ENCODE data around the gene RUNX3. TPM values are rescaled to one million over a fixed set of nuclear protein-coding genes. Genes with fewer than 3 reads are reported as not detected.

The RUNX3 gene
- polyA plus RNA-seq, 1 donor (not counting 4 experiments of a cell fraction or from before 2014, with no cell fraction given) = not detected

DNA sequence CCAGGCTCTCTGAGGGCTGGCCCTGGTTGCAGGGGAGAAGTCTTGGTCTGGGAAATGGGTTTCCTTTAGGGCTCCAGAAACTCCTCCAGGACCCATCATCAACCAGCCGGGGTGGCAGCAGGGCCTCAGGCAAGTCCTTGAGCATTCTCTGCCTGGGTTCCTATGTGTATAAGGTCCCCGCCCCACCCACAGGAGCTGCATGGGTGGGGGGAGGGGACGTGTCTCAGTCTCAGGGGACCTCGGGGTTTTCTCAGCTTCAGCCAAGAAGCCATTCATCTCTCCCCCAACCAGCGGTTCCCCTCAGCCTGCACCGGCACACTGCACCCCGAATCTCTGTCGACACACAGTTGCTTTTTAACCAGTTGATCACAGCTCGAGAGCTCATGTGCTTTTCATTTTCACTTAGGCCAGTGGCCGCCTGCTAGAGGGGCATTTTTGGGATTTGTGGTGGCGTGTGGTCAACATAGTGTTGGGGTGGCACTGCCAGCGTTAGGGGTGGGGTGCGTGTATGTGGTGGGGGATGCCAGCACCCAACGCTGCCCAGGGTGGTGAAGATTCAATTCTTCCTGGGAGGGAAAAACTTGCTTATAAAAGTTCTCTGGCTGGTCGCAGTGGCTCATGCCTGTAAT, 6.5 kb downstream of the RUNX3 start:
- no peaks in the 10 kb centered on the region for H3K79me2 ChIP-seq (ENCODE audit: control insufficient read depth, insufficient read depth, low read length)
- DNase-seq (ENCODE audit: low read depth, low spot score) (no peak), FAIRE-seq (no peak)
- H4K20me1 ChIP-seq (ENCODE audit: control insufficient read depth, extremely low read depth, insufficient read depth, low read length) = no peaks in the 10 kb centered on the region
- dilution Hi-C loops (cut with MboI; ENCODE audit: extremely low pct_ligation_motif_present, low sequenced_read_pairs) = loop anchor here (10.0 kb wide), 1 partner anchor 61 kb away; no protein-coding TSS in a partner anchor
- peaks cover 74% of the 10 kb centered on the region for H3K27me3 ChIP-seq (ENCODE audit: control insufficient read depth, extremely low read depth, insufficient read depth, low read length)
- H3K9me3 ChIP-seq (ENCODE audit: control insufficient read depth, low read depth, low read length) = no peaks in the 10 kb centered on the region
- no peaks in the 10 kb centered on the region for H3K4me1 ChIP-seq (ENCODE audit: control insufficient read depth, extremely low read depth, insufficient read depth, low read length)
- H2AFZ ChIP-seq (ENCODE audit: control insufficient read depth, low read length) = no peak overlapping the region
- TF ChIP-seq EZH2 (IDR thresholded peaks at IDR 0.05; ENCODE audit: low read length) = no peak
- TF ChIP-seq, protein P1, sequence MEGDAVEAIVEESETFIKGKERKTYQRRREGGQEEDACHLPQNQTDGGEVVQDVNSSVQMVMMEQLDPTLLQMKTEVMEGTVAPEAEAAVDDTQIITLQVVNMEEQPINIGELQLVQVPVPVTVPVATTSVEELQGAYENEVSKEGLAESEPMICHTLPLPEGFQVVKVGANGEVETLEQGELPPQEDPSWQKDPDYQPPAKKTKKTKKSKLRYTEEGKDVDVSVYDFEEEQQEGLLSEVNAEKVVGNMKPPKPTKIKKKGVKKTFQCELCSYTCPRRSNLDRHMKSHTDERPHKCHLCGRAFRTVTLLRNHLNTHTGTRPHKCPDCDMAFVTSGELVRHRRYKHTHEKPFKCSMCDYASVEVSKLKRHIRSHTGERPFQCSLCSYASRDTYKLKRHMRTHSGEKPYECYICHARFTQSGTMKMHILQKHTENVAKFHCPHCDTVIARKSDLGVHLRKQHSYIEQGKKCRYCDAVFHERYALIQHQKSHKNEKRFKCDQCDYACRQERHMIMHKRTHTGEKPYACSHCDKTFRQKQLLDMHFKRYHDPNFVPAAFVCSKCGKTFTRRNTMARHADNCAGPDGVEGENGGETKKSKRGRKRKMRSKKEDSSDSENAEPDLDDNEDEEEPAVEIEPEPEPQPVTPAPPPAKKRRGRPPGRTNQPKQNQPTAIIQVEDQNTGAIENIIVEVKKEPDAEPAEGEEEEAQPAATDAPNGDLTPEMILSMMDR (optimal IDR thresholded peaks at IDR 0.05 in 1 of 3, IDR thresholded peaks at IDR 0.05 in 1 of 3, conservative IDR thresholded peaks at IDR 0.05 in 1 of 3; ENCODE audit: extremely low read depth in 1 of 3, insufficient read depth in 2 of 3, low read length in 3 of 3) = no peak
- no peak overlapping the region for H3K4me3 ChIP-seq (ENCODE audit: control insufficient read depth in 2 of 3, extremely low read depth in 1 of 3, insufficient read depth in 2 of 3, low read depth in 1 of 3, low read length in 3 of 3)
- H3K4me2 ChIP-seq (ENCODE audit: control insufficient read depth, extremely low read depth, insufficient read depth, low read depth, low read length) = no peak overlapping the region
- no peaks in the 10 kb centered on the region for H3K9me1 ChIP-seq (ENCODE audit: control insufficient read depth, extremely low read depth, insufficient read depth, low read length)
- no peak overlapping the region for H3K27ac ChIP-seq (ENCODE audit: control insufficient read depth, insufficient read depth, low read length)
- H3K36me3 ChIP-seq (ENCODE audit: control insufficient read depth in 2 of 2, extremely low read depth in 1 of 2, insufficient read depth in 2 of 2, low read length in 2 of 2) = no peaks in the 10 kb centered on the region
- H3K9ac ChIP-seq (ENCODE audit: control insufficient read depth, extremely low read depth, insufficient read depth, low read length) = no peak overlapping the region

DNA sequence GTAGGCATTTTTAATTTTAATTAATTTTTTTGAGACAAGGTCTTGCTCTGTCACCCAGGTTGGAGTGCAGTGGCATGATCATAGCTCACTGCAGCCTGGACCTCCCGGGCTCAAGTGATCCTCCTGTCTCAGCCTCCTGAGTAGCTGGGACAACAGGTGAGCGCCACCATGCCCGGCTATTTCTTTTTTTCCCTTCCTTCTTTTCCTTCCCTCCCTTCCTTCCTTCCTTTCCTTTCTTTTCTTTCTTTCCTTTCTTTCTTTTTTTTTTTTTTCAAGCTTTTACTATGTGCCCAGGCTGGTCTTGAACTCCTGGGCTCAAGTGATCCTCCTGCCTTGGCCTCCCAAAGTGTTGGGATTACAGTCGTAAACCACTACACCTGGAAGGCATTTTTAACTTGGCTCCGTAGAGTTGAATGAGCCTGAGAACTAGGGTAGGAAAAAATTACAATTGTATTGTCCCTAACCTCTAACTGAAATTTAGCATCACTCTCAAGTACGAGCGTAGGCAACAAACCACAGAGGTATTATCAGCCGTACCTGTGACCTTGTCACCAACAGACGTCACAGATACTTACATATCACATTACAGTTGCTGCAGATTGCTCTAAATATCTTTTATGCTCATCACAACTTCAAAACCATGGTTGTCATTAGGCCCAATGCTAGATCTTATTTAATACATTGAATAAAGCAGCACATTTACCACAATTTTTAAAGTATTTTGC, 8.0 kb downstream of the RUNX3 start:
- Histone ChIP-seq H3K27ac (ENCODE audit: control insufficient read depth, insufficient read depth, low read length) (no peak overlapping the region), H2AFZ (ENCODE audit: control insufficient read depth, low read length) (no peak overlapping the region), H3K27me3 (ENCODE audit: control insufficient read depth, extremely low read depth, insufficient read depth, low read length) (peaks cover 59% of the 10 kb centered on the region), H3K4me3 (ENCODE audit: control insufficient read depth in 2 of 3, extremely low read depth in 1 of 3, insufficient read depth in 2 of 3, low read depth in 1 of 3, low read length in 3 of 3) (no peak overlapping the region), H3K79me2 (ENCODE audit: control insufficient read depth, insufficient read depth, low read length) (no peaks in the 10 kb centered on the region), H3K9me1 (ENCODE audit: control insufficient read depth, extremely low read depth, insufficient read depth, low read length) (no peaks in the 10 kb centered on the region), H3K9me3 (ENCODE audit: control insufficient read depth, low read depth, low read length) (no peaks in the 10 kb centered on the region), H3K4me1 (ENCODE audit: control insufficient read depth, extremely low read depth, insufficient read depth, low read length) (no peaks in the 10 kb centered on the region), H3K9ac (ENCODE audit: control insufficient read depth, extremely low read depth, insufficient read depth, low read length) (no peak overlapping the region), H3K36me3 (ENCODE audit: control insufficient read depth in 2 of 2, extremely low read depth in 1 of 2, insufficient read depth in 2 of 2, low read length in 2 of 2) (no peaks in the 10 kb centered on the region), H3K4me2 (ENCODE audit: control insufficient read depth, extremely low read depth, insufficient read depth, low read depth, low read length) (no peak overlapping the region), H4K20me1 (ENCODE audit: control insufficient read depth, extremely low read depth, insufficient read depth, low read length) (no peaks in the 10 kb centered on the region)
- no peak for TF ChIP-seq EZH2 (IDR thresholded peaks at IDR 0.05; ENCODE audit: low read length)
- TF ChIP-seq, protein P1 (optimal IDR thresholded peaks at IDR 0.05 in 1 of 3, IDR thresholded peaks at IDR 0.05 in 1 of 3, conservative IDR thresholded peaks at IDR 0.05 in 1 of 3; ENCODE audit: extremely low read depth in 1 of 3, insufficient read depth in 2 of 3, low read length in 3 of 3) = no peak
- FAIRE-seq (no peak), DNase-seq (ENCODE audit: low read depth, low spot score) (no peak)
- dilution Hi-C loops (cut with MboI; ENCODE audit: extremely low pct_ligation_motif_present, low sequenced_read_pairs) = loop anchor here (10.0 kb wide), 1 partner anchor 63 kb away; no protein-coding TSS in a partner anchor

Measured in keratinocyte (primary cell).